ENCODE data around the gene EFCC1. TPM values are rescaled to one million over a fixed set of nuclear protein-coding genes. Genes with fewer than 3 reads are reported as not detected.

Gene EFCC1
- polyA plus RNA-seq, 1 donor = 4.1 TPM

DNA sequence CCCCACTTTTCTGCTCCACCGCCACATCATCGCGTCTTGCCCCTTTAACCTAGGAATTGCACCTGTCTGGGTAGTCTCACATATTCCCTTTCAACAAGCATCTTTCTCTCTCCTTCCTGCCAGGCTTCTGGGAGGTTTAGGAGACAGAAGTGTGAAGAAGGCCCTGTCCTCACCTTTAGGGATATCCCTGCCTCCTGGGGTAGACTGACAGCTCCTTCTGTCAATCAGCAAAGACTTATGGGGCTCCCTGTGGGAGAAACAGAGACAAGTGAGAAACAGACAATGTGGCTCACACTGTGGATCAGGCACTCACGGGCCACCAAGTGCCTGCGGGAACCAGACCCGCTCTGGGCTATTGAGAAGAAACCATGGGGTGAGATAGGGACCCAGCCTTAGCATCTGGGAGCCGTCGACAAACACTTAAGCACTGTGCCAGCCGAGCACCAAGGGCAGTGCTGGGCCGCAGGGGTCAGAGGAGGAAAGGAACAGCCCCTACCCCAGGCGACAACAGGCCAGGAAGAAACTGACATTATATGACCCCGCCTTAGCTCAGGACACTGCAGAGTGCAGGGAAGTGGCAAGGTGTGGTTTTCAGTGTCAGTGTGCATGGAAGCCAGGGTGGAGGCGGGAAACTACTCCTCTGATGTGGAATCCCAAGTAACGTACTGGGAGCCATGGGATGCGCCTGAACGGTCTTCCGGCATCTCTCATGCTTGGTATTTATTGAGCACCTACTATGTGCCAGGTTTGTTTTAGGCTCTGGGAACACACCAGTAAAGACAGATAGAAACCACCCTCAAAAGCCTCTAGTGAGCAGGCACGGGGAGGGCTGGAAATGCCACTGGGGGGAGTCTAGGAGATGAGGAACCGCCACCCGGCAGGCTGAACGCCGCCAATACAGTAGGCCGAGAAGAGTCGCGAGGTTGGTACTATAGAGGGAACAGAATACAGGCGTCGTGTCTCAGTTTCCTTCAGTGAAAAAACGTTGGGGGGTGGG is 1.8 kb downstream of the EFCC1 start:
- Histone ChIP-seq H3K27me3 (ENCODE audit: control insufficient read depth, insufficient read depth, low read length) (peaks cover 68% of the 10 kb centered on the region), H3K27ac (ENCODE audit: low read length) (no peak overlapping the region)

DNA sequence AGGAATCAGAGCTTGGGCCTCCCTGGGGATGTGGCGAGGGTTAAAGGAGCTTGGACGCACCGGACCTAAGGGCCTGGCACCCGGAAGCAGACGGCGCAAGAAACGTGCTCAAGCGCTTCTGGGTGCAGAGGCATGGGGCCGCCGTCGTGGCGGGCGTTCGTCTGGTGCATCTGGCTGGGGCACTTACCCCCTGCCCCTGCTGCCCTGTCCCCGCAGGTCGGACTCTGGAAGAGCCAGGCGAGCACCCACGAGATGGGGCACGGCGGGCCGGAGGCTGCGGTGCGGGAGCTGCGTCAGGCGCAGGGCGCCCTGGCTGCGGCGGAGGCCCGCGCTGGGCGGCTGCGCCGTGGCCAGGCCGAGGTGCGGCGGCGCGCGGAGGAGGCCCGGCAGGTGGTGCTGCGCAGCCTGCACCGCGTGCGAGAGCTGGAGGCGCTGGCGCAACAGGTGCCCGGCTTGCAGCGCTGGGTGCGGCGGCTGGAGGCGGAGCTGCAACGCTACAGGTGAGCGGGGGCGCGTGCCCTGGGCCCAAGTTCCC is 2.5 kb downstream of the EFCC1 start:
- Histone ChIP-seq H3K27ac (ENCODE audit: low read length) (no peak overlapping the region), H3K36me3 (ENCODE audit: control insufficient read depth, insufficient read depth, low read length) (no peaks in the 10 kb centered on the region), H3K9me3 (ENCODE audit: control insufficient read depth, low read depth, low read length) (no peaks in the 10 kb centered on the region), H3K4me3 (ENCODE audit: low read length) (peak overlapping the region; percentile 8), H3K4me1 (ENCODE audit: control insufficient read depth, insufficient read depth, low read length) (peaks cover 15% of the 10 kb centered on the region), H3K27me3 (ENCODE audit: control insufficient read depth, insufficient read depth, low read length) (peaks cover 68% of the 10 kb centered on the region)
- DNase-seq = peak; percentile 58 to 78
- WGBS (ENCODE audit: insufficient coverage, low lambda C conversion rate) = no CpG with 5 or more reads among the region's 55 CpGs

More for the DNA sequence above, 1.8 kb downstream of the EFCC1 start:
- peaks cover 15% of the 10 kb centered on the region for H3K4me1 ChIP-seq (ENCODE audit: control insufficient read depth, insufficient read depth, low read length)
- peak overlapping the region; percentile 44 for H3K4me3 ChIP-seq (ENCODE audit: low read length)
- H3K36me3 ChIP-seq (ENCODE audit: control insufficient read depth, insufficient read depth, low read length) = no peaks in the 10 kb centered on the region
- WGBS (ENCODE audit: insufficient coverage, low lambda C conversion rate) = no CpG with 5 or more reads among the region's 28 CpGs
- DNase-seq = no peak
- H3K9me3 ChIP-seq (ENCODE audit: control insufficient read depth, low read depth, low read length) = no peaks in the 10 kb centered on the region

DNA sequence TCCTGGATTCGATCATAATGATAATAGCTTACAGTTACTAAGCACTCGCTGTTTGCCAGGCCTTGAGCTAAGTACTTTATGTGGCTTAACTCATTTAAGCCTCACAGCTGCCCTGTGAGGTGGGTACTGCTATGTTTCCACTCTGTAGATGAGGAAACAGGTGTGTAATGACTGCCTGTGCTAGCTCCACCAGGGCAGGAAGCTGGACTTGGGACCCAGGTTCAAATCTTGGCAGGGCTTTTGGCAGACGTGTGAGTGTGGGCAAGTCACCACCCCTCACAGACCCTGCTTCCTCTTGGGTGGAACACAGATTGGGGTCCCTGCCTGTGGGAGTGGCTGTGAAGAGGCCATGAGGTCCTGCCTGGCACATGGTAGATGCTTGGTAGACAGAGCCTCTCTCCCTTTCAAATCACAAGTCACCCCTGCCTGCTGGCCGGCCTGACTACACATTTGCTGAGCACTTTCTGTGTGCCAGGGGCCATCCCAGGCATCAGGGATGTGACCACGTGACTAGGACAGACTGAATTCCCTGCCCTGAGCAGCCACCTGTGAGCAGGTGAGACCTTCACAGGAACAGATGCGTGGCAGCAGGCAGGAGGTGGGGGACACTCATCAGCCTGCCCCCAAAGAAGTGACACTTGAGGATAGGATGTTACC is 3.7 kb downstream of the EFCC1 start:
- Histone ChIP-seq H3K27ac (ENCODE audit: low read length) (peak overlapping the region; percentile 3), H3K36me3 (ENCODE audit: control insufficient read depth, insufficient read depth, low read length) (no peaks in the 10 kb centered on the region), H3K4me1 (ENCODE audit: control insufficient read depth, insufficient read depth, low read length) (peaks cover 15% of the 10 kb centered on the region), H3K9me3 (ENCODE audit: control insufficient read depth, low read depth, low read length) (no peaks in the 10 kb centered on the region), H3K27me3 (ENCODE audit: control insufficient read depth, insufficient read depth, low read length) (peaks cover 57% of the 10 kb centered on the region), H3K4me3 (ENCODE audit: low read length) (no peak overlapping the region)
- WGBS (ENCODE audit: insufficient coverage, low lambda C conversion rate) = no CpG with 5 or more reads among the region's 6 CpGs
- DNase-seq = no peak

DNA sequence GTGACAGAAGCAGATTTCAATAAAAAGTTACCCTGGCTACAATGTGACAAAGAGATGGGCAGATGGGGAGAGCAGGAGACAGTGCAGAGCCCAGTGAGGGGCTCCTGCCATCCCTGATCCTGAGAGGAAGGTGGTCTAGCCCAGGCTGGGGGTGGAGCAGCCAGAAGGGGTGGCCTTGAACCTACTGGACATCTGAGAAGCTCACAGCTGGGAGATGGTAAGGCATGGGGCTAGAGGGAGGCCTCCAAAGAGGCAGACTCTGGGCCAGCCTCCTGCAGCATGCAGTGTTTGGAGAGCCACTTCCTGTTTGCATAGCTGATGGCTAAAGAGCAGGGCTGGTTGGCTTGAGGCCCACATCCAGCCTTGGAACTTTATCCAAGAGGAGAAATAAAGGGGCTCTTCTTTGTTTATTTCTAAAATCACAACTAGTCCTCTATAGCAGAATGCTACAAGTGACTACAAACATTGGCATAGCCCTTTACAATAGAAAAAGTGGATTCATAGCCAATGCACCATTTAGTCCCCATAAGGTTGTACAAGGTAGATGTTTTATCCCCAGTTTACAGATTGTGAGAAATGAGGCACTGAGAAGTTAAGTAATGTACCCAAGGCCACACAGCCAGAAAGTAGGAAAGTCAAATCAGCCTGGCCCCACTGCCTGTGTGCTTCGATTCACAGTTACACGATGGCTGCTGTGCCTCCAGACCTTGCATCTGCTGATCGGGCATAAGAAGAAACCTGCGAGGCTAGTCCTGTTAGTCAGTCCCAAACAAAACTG is 4.6 kb downstream of the EFCC1 start:
- Histone ChIP-seq H3K4me1 (ENCODE audit: control insufficient read depth, insufficient read depth, low read length) (peaks cover 15% of the 10 kb centered on the region), H3K27me3 (ENCODE audit: control insufficient read depth, insufficient read depth, low read length) (peaks cover 48% of the 10 kb centered on the region), H3K36me3 (ENCODE audit: control insufficient read depth, insufficient read depth, low read length) (no peaks in the 10 kb centered on the region), H3K27ac (ENCODE audit: low read length) (peak overlapping the region; percentile 3), H3K9me3 (ENCODE audit: control insufficient read depth, low read depth, low read length) (no peaks in the 10 kb centered on the region), H3K4me3 (ENCODE audit: low read length) (no peak overlapping the region)
- DNase-seq = peak in 1 of 2 donors; percentile 42
- WGBS (ENCODE audit: insufficient coverage, low lambda C conversion rate) = no CpG with 5 or more reads among the region's 4 CpGs

DNA sequence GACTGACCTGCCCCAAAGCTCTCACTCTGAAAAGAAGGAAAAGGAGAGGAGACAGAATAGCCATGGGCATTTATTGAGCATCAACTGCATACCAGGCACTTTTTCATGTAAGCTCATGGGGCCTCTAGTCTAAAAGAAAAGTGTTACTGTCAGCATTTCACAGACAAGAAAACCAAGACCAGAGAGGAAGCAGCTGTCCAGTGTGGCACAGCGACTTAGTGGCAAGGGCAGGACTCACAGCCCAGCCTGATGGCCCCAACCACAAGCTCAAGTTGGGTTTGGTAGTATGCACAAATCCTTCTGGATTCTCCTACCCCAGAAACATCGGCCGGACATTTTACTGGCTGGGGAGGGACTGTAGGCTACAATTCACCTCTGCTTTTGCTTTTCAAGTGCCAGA is 5.8 kb downstream of the EFCC1 start:
- no peak for DNase-seq
- H3K9me3 ChIP-seq (ENCODE audit: control insufficient read depth, low read depth, low read length) = no peaks in the 10 kb centered on the region
- H3K27ac ChIP-seq (ENCODE audit: low read length) = no peak overlapping the region
- H3K4me3 ChIP-seq (ENCODE audit: low read length) = no peak overlapping the region
- H3K27me3 ChIP-seq (ENCODE audit: control insufficient read depth, insufficient read depth, low read length) = peaks cover 39% of the 10 kb centered on the region
- H3K4me1 ChIP-seq (ENCODE audit: control insufficient read depth, insufficient read depth, low read length) = peaks cover 15% of the 10 kb centered on the region
- H3K36me3 ChIP-seq (ENCODE audit: control insufficient read depth, insufficient read depth, low read length) = no peaks in the 10 kb centered on the region
- WGBS (ENCODE audit: insufficient coverage, low lambda C conversion rate) = no CpG with 5 or more reads among the region's 3 CpGs

DNA sequence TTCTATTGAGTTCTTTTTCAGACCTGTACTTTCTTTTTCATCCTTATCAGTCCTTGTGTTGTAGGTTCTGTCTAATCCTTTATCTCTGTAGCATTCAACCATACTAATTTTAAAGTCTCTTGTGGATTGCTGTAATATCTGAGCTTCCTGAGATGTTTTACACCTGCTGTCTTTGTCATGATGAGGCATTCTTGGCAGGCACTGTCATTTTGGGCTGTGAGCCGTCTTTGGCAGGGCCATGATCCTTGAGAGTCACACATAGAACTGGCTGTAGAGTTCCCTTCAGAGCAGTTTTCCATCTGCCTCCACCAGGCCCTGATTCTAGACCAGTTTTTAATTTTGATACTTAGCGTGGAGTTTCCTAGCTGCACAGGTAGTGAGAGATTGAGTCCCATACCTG is 6.7 kb downstream of the EFCC1 start:
- no peaks in the 10 kb centered on the region for H3K36me3 ChIP-seq (ENCODE audit: control insufficient read depth, insufficient read depth, low read length)
- H3K9me3 ChIP-seq (ENCODE audit: control insufficient read depth, low read depth, low read length) = no peaks in the 10 kb centered on the region
- peaks cover 15% of the 10 kb centered on the region for H3K4me1 ChIP-seq (ENCODE audit: control insufficient read depth, insufficient read depth, low read length)
- peaks cover 31% of the 10 kb centered on the region for H3K27me3 ChIP-seq (ENCODE audit: control insufficient read depth, insufficient read depth, low read length)
- no CpG with 5 or more reads among the region's 2 CpGs for WGBS (ENCODE audit: insufficient coverage, low lambda C conversion rate)
- no peak for DNase-seq
- no peak overlapping the region for H3K4me3 ChIP-seq (ENCODE audit: low read length)
- no peak overlapping the region for H3K27ac ChIP-seq (ENCODE audit: low read length)

DNA sequence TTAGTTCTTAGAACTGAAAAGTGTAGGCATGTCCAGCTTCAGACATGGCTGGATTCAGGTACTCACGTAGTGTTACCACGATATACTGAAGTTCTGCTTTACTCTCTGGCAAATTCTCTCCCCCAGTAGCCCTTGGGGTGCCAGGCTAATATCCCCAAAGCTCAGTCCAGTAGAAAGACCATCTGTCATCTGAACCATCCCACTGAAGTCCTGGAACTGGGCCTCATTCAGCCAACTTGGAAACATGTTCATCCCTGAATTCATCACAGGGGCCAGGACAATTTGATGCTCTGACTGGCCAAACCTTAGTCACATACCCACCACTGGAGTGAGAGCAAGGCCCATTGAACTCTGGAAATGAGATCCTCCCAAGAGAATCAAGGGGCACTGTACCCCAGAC is 8.2 kb downstream of the EFCC1 start:
- no peaks in the 10 kb centered on the region for H3K36me3 ChIP-seq (ENCODE audit: control insufficient read depth, insufficient read depth, low read length)
- peaks cover 8% of the 10 kb centered on the region for H3K4me1 ChIP-seq (ENCODE audit: control insufficient read depth, insufficient read depth, low read length)
- no peak overlapping the region for H3K27ac ChIP-seq (ENCODE audit: low read length)
- no peak for DNase-seq
- WGBS (ENCODE audit: insufficient coverage, low lambda C conversion rate) = no CpG with 5 or more reads among the region's 2 CpGs
- H3K9me3 ChIP-seq (ENCODE audit: control insufficient read depth, low read depth, low read length) = no peaks in the 10 kb centered on the region
- no peak overlapping the region for H3K4me3 ChIP-seq (ENCODE audit: low read length)
- H3K27me3 ChIP-seq (ENCODE audit: control insufficient read depth, insufficient read depth, low read length) = peaks cover 20% of the 10 kb centered on the region

DNA sequence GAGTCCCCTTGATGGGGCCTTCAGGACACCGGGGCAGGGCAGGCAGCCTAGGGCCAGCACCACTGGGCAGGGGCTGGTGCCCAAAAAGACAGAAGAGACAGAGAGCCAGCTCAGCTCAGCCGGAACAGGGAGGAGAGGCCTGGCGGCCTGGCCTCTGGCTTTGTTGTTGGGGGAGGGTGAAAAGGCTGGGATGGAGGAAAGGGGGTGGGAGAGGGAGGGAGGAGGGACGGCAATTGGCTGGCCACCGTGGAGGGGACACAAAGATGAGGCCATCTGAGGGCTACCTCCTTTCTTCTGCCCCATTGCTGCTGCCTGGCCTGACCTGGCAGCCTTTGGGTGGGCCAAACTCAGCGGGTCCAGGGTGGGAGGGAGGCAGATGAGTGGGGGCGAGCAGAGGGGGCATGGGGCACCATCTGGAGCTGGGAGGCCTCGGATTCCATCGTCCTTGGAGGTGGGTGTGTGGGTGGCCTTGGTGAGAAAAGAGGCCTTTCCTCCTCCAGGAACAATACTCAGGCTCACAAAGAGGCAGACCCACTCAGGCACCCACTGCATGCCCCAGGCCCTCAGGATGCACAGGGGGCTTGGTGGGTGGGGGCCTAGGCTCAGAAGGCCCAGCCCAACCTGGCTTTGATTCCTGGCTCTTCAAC is 9.3 kb downstream of the EFCC1 start:
- peaks cover 1% of the 10 kb centered on the region for H3K4me1 ChIP-seq (ENCODE audit: control insufficient read depth, insufficient read depth, low read length)
- no peak overlapping the region for H3K4me3 ChIP-seq (ENCODE audit: low read length)
- DNase-seq = no peak
- H3K36me3 ChIP-seq (ENCODE audit: control insufficient read depth, insufficient read depth, low read length) = no peaks in the 10 kb centered on the region
- H3K9me3 ChIP-seq (ENCODE audit: control insufficient read depth, low read depth, low read length) = no peaks in the 10 kb centered on the region
- H3K27me3 ChIP-seq (ENCODE audit: control insufficient read depth, insufficient read depth, low read length) = peaks cover 11% of the 10 kb centered on the region
- 80% methylated on average over 1 of the region's 9 CpGs for WGBS (ENCODE audit: insufficient coverage, low lambda C conversion rate)
- H3K27ac ChIP-seq (ENCODE audit: low read length) = no peak overlapping the region

DNA sequence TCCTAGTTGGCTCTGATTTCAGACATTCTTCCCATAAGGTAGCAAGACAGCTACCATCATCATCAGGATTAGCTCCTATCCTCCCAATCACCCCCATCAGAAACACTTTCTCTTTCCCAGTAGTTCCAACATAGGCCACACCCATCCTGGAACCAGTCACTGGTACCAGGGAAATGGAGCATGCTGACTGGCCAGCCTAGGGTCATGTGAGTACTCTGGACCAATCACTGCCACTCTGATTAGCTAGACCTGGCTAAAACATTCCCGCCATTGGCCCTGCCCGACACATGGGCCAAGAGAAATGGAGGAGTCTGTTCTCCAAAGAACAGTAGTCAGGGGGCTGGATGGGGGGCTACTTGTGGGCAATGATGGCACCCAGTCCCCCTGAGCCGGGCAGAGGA is 12.4 kb downstream of the EFCC1 start:
- H3K27me3 ChIP-seq (ENCODE audit: control insufficient read depth, insufficient read depth, low read length) = no peaks in the 10 kb centered on the region
- no peaks in the 10 kb centered on the region for H3K36me3 ChIP-seq (ENCODE audit: control insufficient read depth, insufficient read depth, low read length)
- H3K4me3 ChIP-seq (ENCODE audit: low read length) = no peak overlapping the region
- no CpG with 5 or more reads among the region's 3 CpGs for WGBS (ENCODE audit: insufficient coverage, low lambda C conversion rate)
- no peak overlapping the region for H3K27ac ChIP-seq (ENCODE audit: low read length)
- no peak for DNase-seq
- H3K4me1 ChIP-seq (ENCODE audit: control insufficient read depth, insufficient read depth, low read length) = peaks cover 7% of the 10 kb centered on the region
- H3K9me3 ChIP-seq (ENCODE audit: control insufficient read depth, low read depth, low read length) = no peaks in the 10 kb centered on the region
